ENCODE results near the gene CHN2. TPM values are rescaled to one million over a fixed set of nuclear protein-coding genes. Genes with fewer than 3 reads are reported as not detected.

Gene CHN2
- total and polyA plus RNA-seq, 8 donors = 2.8 to 8.9 (median 4.3) TPM

DNA sequence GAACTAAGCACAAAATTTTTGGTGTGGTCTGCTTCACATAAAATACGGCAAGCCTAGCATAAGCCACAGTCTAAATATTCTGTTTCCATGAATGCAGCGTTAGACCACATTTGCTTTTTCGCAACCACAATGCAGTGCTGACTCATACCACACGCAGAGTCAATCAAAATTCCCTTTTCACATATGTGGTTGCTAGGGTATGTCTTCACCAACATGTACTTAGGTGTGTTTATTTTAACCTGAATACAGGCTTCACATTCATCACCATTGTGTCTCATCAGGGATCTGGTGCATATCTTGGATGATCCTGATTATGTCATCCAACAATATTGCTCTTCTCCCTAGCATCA lies 90.8 kb downstream of the CHN2 start:
- no peak overlapping the region for H3K27ac ChIP-seq

DNA sequence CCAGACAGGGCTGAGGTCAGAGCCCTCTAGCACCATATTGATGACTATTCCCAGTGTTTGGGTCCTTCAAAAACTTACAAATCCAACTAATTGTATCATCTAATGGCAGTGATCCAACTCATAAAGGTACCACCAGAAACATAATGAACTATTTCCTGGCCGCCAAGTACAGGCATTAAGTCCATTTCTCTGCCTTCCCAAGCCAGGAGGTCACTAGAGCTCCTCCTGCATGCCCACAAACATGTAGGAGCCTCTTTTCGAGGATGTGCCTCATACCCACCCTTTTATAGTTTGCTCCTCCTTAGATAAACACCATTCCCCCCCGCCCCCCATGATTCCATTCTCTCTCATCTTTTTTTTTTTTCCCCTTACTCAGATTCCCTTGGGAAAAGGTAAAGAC lies 91.3 kb downstream of the CHN2 start:
- peaks cover 0 to 12% of the 10 kb centered on the region in 2 donors for H3K4me1 ChIP-seq
- no peaks in the 10 kb centered on the region for H3K36me3 ChIP-seq
- no peak overlapping the region for H3K4me3 ChIP-seq
- H3K27ac ChIP-seq = no peak overlapping the region
- intact Hi-C loops (cut with DNase I) = no loop called here
- no peak for TF ChIP-seq CTCF (IDR thresholded peaks at IDR 0.05)
- DNase-seq = no peak
- H3K27me3 ChIP-seq = peaks cover 0 to 3% of the 10 kb centered on the region in 2 donors
- no peak for ATAC-seq
- no peaks in the 10 kb centered on the region for H3K9me3 ChIP-seq

More for the DNA sequence above, 90.8 kb downstream of the CHN2 start:
- intact Hi-C loops (cut with DNase I) = no loop called here
- peaks cover 0 to 12% of the 10 kb centered on the region in 2 donors for H3K4me1 ChIP-seq
- no peaks in the 10 kb centered on the region for H3K36me3 ChIP-seq
- H3K4me3 ChIP-seq = no peak overlapping the region
- ATAC-seq (peak; percentile 53), DNase-seq (no peak)
- H3K27me3 ChIP-seq = peaks cover 0 to 3% of the 10 kb centered on the region in 2 donors
- H3K9me3 ChIP-seq = no peaks in the 10 kb centered on the region
- TF ChIP-seq CTCF (IDR thresholded peaks at IDR 0.05) = no peak

DNA sequence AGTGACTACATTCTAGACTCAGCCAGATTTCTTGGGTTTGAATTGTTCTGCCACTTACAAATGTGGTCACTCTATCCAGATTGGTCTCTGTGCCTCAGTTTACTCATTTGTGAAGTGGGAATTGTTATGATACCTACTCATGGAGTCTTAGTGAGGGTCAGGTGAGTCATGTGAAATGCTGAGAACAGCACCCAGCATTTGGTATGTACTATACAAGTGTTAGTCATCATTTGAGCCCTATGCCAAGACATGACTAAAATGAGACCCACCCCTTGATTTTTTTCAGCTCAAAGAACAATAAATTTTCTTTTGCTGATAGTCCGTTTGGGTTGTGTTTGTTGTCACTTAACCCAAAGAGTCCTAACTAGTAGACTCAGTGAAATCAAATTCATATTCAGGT lies 92.8 kb downstream of the CHN2 start:
- Histone ChIP-seq H3K27me3 (peaks cover 0 to 3% of the 10 kb centered on the region in 2 donors), H3K4me3 (no peak overlapping the region), H3K4me1 (peaks cover 0 to 12% of the 10 kb centered on the region in 2 donors), H3K9me3 (no peaks in the 10 kb centered on the region), H3K27ac (no peak overlapping the region), H3K36me3 (no peaks in the 10 kb centered on the region)
- ATAC-seq (peak; percentile 48), DNase-seq (no peak)
- no peak for TF ChIP-seq CTCF (IDR thresholded peaks at IDR 0.05)
- intact Hi-C loops (cut with DNase I) = no loop called here

DNA sequence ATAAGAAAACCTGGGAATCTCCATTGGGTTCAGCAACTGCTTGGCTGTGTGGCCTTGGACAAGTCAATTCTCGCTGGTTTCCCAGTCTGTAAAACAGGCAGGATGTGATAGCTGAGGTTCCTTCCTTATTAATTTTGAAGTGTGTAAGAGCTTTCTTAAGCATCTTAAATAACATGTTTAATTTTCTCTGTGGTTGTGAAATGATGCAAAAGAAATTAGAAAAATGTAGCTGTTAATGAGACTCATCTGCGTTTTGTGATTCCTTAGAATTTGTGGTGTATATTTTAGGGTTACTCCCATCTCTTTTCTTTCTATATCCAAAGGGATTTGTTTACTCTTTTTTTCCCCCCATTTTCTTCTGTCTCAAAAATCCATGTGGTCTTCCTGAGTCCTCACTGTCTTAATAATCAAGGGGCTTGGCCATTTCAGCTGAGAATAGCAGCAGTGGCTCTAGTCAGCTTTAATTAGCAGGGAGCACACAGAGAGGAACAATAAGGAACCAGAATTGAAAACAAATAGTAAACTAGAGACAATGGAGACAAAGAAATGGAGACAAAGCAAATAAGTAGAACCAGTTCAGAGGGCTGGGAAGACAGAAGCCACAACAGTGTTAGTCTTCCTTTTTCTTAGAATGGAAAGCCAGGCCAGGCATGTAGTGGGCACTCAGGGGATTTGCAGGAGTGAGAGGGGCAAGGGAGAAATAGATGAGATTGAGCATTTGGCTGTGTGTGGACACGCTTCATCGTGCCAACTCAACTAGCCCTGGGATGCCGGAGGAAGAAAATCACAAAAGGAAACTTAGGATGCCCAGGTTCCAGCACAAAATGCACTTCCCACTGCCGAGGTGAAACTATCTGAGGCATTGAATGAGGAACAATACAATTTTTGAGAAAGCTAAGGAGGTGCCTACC lies 93.9 kb downstream of the CHN2 start:
- H3K36me3 ChIP-seq = no peaks in the 10 kb centered on the region
- DNase-seq (no peak), ATAC-seq (no peak)
- peaks cover 0 to 6% of the 10 kb centered on the region in 2 donors for H3K4me1 ChIP-seq
- intact Hi-C loops (cut with DNase I) = no loop called here
- peaks cover 0 to 3% of the 10 kb centered on the region in 2 donors for H3K27me3 ChIP-seq
- H3K9me3 ChIP-seq = no peaks in the 10 kb centered on the region
- no peak for TF ChIP-seq CTCF (IDR thresholded peaks at IDR 0.05)
- H3K4me3 ChIP-seq = no peak overlapping the region
- no peak overlapping the region for H3K27ac ChIP-seq

- DNase-seq (no peak), ATAC-seq (no peak)
- H3K27me3 ChIP-seq = peaks cover 0 to 3% of the 10 kb centered on the region in 2 donors
- H3K27ac ChIP-seq = no peak overlapping the region
- H3K9me3 ChIP-seq = no peaks in the 10 kb centered on the region
- no peaks in the 10 kb centered on the region for H3K36me3 ChIP-seq
- intact Hi-C loops (cut with DNase I) = no loop called here
- TF ChIP-seq CTCF (IDR thresholded peaks at IDR 0.05) = no peak
- H3K4me3 ChIP-seq = no peak overlapping the region
- peaks cover 0 to 6% of the 10 kb centered on the region in 2 donors for H3K4me1 ChIP-seq
Observed at GRCh38 chr7:29289156-29290021, 94.8 kb downstream of the CHN2 start.
